ENCODE data around the gene JPH3. TPM values are rescaled to one million over a fixed set of nuclear protein-coding genes. Genes with fewer than 3 reads are reported as not detected.

Gene JPH3
- total RNA-seq, 1 donor from 2014 or later, result 0.29 TPM

DNA sequence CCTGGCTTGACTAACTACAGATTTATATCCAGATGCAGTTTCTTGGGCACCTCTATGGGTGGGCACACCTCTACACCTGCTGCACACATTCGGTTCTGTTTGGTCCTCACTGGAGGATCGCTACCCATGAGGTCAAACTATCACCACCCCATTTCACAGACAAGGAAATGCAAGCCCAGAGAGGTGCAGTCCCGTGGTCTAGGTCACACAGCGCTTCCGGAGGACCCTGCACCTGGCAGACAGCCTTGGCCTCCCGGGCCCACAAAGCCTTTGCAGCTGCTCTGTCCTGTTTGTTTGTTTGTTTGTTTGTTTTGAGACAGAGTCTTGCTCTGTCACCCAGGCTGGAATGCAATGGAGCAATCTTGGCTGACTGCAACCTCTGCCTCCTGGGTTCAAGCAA is 39.3 kb upstream of the JPH3 start:
- no peaks in the 10 kb centered on the region for H3K27me3 ChIP-seq
- H3K4me3 ChIP-seq, result no peak overlapping the region
- no peak overlapping the region for H3K27ac ChIP-seq
- intact Hi-C loops (cut with DNase I), result no loop called here
- no peak for ATAC-seq
- no peaks in the 10 kb centered on the region for H3K9me3 ChIP-seq
- H3K4me1 ChIP-seq, result no peaks in the 10 kb centered on the region
- no peaks in the 10 kb centered on the region for H3K36me3 ChIP-seq
- TF ChIP-seq, protein P1, sequence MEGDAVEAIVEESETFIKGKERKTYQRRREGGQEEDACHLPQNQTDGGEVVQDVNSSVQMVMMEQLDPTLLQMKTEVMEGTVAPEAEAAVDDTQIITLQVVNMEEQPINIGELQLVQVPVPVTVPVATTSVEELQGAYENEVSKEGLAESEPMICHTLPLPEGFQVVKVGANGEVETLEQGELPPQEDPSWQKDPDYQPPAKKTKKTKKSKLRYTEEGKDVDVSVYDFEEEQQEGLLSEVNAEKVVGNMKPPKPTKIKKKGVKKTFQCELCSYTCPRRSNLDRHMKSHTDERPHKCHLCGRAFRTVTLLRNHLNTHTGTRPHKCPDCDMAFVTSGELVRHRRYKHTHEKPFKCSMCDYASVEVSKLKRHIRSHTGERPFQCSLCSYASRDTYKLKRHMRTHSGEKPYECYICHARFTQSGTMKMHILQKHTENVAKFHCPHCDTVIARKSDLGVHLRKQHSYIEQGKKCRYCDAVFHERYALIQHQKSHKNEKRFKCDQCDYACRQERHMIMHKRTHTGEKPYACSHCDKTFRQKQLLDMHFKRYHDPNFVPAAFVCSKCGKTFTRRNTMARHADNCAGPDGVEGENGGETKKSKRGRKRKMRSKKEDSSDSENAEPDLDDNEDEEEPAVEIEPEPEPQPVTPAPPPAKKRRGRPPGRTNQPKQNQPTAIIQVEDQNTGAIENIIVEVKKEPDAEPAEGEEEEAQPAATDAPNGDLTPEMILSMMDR (IDR thresholded peaks at IDR 0.05), result no peak
- no peak for DNase-seq

- intact Hi-C loops (cut with DNase I), result no loop called here
- Histone ChIP-seq H3K9me3 (no peaks in the 10 kb centered on the region), H3K36me3 (no peaks in the 10 kb centered on the region), H3K4me3 (no peak overlapping the region), H3K4me1 (no peaks in the 10 kb centered on the region), H3K27me3 (no peaks in the 10 kb centered on the region), H3K27ac (no peak overlapping the region)
- ATAC-seq (no peak), DNase-seq (no peak)
- TF ChIP-seq, protein P1 (IDR thresholded peaks at IDR 0.05), result no peak
These were observed 38.4 kb upstream of the JPH3 start for GRCh38 chr16:87563714-87564523.

- H3K27ac ChIP-seq, result no peak overlapping the region
- H3K36me3 ChIP-seq, result no peaks in the 10 kb centered on the region
- no peaks in the 10 kb centered on the region for H3K9me3 ChIP-seq
- intact Hi-C loops (cut with DNase I), result no loop called here
- no peak for ATAC-seq
- DNase-seq, result no peak
- H3K4me3 ChIP-seq, result no peak overlapping the region
- TF ChIP-seq, protein P1 (IDR thresholded peaks at IDR 0.05), result no peak
- no peaks in the 10 kb centered on the region for H3K27me3 ChIP-seq
- no peaks in the 10 kb centered on the region for H3K4me1 ChIP-seq
These were observed 37.9 kb upstream of the JPH3 start for GRCh38 chr16:87564524-87564778.

DNA sequence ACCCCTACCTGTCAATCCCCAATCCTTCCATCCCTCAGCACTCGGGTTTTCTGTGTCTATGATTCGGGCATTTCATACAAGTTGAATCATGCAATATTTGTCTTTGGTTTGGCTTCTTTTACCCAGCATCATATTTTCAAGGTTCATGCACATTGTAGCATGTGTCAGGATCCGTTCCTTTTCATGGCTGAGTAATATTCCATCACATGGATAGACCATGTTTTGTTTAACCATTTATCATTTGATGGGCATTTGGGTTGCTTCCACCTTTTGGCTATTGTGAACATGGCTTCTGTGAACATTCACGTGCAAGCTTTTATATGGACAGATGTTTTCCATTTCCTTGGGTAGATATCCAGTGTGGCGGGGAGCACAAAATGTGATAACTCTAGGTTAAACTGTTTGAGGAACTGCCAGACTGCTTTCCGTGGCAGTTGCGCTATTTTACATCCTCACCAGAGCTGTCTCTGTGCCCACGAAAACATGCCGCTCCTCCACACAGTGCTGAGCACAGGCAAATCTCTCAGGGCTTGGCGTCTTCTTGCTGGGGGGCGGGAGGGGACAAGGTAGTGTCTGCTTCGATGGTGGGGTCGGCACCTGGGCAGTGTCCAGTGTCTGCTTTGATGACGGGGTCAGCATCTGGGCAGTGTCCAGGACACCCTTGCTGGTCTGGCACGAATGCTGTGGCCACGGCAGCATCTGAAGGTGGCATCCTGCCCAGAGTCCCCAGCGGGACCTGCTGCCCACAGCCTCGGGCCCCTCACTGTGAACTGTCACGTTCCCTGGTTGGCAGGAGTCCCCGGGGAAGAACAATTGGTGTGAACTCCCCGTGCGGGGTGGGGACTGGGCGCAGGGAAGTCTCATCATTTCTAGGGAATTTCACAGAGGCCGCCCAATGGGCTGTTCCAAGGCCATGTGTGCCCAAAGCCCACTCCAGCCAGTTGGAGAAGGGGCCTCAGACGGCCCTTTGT is 32.4 kb upstream of the JPH3 start:
- Histone ChIP-seq H3K4me1 (peaks cover 16% of the 10 kb centered on the region), H3K9me3 (no peaks in the 10 kb centered on the region), H3K27ac (no peak overlapping the region), H3K4me3 (no peak overlapping the region), H3K27me3 (no peaks in the 10 kb centered on the region), H3K36me3 (no peaks in the 10 kb centered on the region)
- TF ChIP-seq, protein P1 (IDR thresholded peaks at IDR 0.05), result no peak
- ATAC-seq, result no peak
- intact Hi-C loops (cut with DNase I), result no loop called here
- no peak for DNase-seq

GRCh38 chr16:87570572-87570937 is 31.8 kb upstream of the JPH3 start:
- H3K36me3 ChIP-seq, result no peaks in the 10 kb centered on the region
- intact Hi-C loops (cut with DNase I), result no loop called here
- H3K4me3 ChIP-seq, result no peak overlapping the region
- no peaks in the 10 kb centered on the region for H3K27me3 ChIP-seq
- no peaks in the 10 kb centered on the region for H3K9me3 ChIP-seq
- H3K4me1 ChIP-seq, result peaks cover 16% of the 10 kb centered on the region
- DNase-seq (no peak), ATAC-seq (peak; percentile 8)
- TF ChIP-seq, protein P1 (IDR thresholded peaks at IDR 0.05), result no peak
- H3K27ac ChIP-seq, result peak overlapping the region; percentile 67
